Measurements from ENCODE around the gene CCDC150. TPM values are rescaled to one million over a fixed set of nuclear protein-coding genes. Genes with fewer than 3 reads are reported as not detected.
"Not testable (repeated sequence)": the region's sequence is repeated elsewhere in the genome, so short reads cannot be mapped to it uniquely, and the experiment has no call there.

The CCDC150 gene
- total RNA-seq, 1 donor, result 19.7 TPM

DNA sequence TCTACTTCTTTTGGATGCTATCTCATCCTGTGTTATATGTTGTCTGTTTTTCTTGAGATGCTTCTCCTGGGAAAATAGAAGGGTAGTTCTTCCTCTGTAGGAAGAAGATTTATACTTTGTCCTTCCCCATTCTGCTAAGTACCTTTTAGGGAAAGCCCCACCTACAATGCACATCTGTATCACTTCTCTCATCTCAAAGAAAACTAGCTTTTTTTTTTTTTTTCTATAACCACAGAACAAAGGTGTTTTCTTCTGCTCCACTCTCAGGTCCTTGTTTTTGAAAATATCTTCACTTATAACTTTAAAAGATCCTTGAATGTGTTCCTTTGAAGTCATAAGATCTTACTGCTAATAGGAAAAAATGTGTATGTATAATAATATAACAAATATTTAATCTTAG lies 30.8 kb downstream of the CCDC150 start:
- TF ChIP-seq, protein P1, sequence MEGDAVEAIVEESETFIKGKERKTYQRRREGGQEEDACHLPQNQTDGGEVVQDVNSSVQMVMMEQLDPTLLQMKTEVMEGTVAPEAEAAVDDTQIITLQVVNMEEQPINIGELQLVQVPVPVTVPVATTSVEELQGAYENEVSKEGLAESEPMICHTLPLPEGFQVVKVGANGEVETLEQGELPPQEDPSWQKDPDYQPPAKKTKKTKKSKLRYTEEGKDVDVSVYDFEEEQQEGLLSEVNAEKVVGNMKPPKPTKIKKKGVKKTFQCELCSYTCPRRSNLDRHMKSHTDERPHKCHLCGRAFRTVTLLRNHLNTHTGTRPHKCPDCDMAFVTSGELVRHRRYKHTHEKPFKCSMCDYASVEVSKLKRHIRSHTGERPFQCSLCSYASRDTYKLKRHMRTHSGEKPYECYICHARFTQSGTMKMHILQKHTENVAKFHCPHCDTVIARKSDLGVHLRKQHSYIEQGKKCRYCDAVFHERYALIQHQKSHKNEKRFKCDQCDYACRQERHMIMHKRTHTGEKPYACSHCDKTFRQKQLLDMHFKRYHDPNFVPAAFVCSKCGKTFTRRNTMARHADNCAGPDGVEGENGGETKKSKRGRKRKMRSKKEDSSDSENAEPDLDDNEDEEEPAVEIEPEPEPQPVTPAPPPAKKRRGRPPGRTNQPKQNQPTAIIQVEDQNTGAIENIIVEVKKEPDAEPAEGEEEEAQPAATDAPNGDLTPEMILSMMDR (IDR thresholded peaks at IDR 0.05; ENCODE audit: insufficient read depth, low read length), result no peak
- DNase-seq (ENCODE audit: low read depth), result no peak
- no peak overlapping the region for H3K4me3 ChIP-seq (ENCODE audit: low read depth, low read length)

DNA sequence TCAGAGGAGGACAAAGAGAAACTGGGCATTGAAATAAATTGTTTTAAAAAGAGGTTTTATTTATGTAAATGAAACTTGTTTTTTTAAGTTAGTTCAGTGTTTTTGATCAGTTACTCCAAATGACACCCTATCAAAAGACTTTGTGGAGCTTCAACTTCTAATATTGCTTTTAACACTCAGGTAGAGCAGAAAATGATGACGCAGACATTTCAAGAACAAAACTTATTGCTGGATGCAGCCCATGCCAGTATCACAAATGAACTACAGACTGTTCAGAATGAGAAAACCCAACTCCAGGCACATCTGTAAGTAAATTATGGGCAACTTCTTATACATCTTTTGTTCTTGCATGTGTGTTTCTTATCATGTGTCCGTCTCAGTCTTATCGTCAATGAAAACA lies 36.4 kb downstream of the CCDC150 start:
- no peak overlapping the region for H3K4me3 ChIP-seq (ENCODE audit: low read depth, low read length)
- TF ChIP-seq, protein P1 (IDR thresholded peaks at IDR 0.05; ENCODE audit: insufficient read depth, low read length), result no peak
- DNase-seq (ENCODE audit: low read depth), result peak; percentile 5

DNA sequence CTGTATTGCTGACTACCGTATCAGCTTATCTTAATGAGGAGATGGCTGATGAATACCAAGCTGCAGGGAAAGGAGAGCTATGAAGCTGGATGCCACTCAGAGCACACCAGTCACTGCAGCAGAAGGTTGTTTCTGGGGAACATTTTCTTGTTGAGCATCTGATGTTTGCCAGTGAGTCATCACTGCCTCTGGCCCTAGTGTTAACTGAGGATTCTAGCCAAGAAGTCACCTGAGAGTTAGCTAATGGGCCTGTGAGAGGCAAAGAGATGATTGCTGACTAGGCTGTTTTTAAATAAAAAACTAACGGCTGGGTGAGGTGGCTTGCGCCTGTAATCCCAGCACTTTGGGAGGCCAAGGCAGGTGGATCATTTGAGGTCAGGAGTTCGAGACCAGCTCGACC lies 37.9 kb downstream of the CCDC150 start:
- H3K4me3 ChIP-seq (ENCODE audit: low read depth, low read length), result no peak overlapping the region
- TF ChIP-seq, protein P1 (IDR thresholded peaks at IDR 0.05; ENCODE audit: insufficient read depth, low read length), result no peak
- DNase-seq (ENCODE audit: low read depth), result peak; percentile 66

DNA sequence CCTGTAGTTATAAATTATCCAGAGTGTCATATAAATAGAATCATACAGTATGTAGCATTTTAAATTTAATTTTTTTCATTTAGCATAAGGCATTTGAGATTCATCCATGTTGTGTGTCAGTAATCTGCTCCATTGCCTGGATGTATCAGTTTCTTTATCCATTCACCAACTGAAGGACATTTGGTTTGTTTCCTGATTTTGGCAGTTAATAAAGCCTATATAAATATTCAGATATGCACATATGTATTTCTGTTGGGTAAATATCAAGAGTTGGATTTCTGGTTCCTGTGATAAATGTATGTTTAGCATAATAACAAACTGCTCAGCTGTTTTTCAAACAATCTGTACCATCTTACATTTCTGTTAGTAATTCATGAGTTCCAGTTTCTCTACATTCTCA lies 39.9 kb downstream of the CCDC150 start:
- TF ChIP-seq, protein P1 (IDR thresholded peaks at IDR 0.05; ENCODE audit: insufficient read depth, low read length), result no peak
- no peak overlapping the region for H3K4me3 ChIP-seq (ENCODE audit: low read depth, low read length)
- DNase-seq (ENCODE audit: low read depth), result no peak

DNA sequence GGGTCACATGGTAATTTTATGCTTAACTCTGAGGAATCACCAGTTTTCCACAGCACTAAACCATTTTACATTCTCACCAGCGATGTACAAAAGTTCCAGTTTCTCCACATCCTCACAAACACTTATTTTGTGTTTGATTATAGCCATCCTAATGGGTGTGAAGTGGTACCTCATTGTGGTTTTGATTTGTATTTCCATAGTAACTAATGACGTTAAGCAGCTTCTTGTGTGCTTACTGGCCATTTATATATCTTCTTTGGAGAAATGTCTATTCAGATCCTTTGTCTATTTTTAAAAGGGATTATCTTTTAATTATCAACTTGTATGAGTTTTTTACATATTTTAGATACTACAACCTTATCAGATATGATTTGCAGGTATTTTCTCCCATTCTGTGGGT lies 42.0 kb downstream of the CCDC150 start:
- no peak overlapping the region for H3K4me3 ChIP-seq (ENCODE audit: low read depth, low read length)
- TF ChIP-seq, protein P1 (IDR thresholded peaks at IDR 0.05; ENCODE audit: insufficient read depth, low read length), result no peak
- no peak for DNase-seq (ENCODE audit: low read depth)

DNA sequence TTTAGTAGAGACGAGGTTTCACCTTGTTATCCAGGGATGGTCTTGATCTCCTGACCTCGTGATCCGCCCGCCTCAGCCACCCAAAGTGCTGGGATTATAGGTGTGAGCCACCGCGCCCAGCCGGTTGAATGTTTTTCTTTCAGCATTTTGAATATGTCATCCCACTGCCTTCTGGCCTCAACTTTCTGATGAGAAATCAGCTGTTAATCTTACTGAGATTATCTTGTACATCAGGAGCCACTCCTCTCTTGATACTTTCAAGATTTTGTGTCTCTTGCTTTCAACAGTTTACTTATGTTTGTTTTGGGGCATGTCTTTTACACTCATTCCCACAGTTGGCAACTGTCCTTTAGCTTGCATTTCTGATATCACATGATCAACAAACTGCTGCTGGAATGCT lies 46.3 kb downstream of the CCDC150 start:
- DNase-seq (ENCODE audit: low read depth), result no peak
- H3K4me3 ChIP-seq (ENCODE audit: low read depth, low read length), result no peak overlapping the region
- TF ChIP-seq, protein P1 (IDR thresholded peaks at IDR 0.05; ENCODE audit: insufficient read depth, low read length), result no peak

DNA sequence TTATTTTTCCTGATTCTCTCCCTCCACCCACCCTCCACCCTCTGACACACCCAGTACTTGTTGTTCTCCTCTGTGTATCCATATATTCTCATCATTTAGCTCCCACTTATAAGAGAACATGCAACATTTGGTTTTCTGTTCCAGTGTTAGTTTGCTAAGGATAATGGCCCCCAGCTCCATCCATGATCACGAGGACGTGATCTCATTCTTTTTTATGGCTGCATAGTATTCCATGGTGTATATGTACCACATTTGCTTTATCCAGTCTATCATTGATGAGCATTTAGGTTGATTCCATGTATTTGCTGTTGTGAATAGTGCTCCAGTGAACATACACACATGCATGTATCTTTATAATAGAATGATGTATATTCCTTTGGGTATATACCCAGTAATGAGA lies 47.2 kb downstream of the CCDC150 start:
- DNase-seq (ENCODE audit: low read depth); H3K4me3 ChIP-seq (ENCODE audit: low read depth, low read length): not testable (repeated sequence)

Measured in fibroblast of the aortic adventitia (primary cell).